Endodermal cell (in vitro differentiated cells): ENCODE measurements around the gene LRBA. TPM values are rescaled to one million over a fixed set of nuclear protein-coding genes. Genes with fewer than 3 reads are reported as not detected.

Experiments used
- DNase-seq: peaks from one replicate; pipeline ENCODE4 v3.0.0-alpha.2; 2017
- H3K27ac ChIP-seq: 2 replicates; pipeline ENCODE4 v1.5.1; 2013; ENCODE audit warnings: mild to moderate bottlenecking, low read depth, low read length, moderate library complexity
- H3K27me3 ChIP-seq: 2 replicates; pipeline ENCODE4 v1.6.1; 2013; ENCODE audit warnings: mild to moderate bottlenecking, low read length, moderate library complexity; ENCODE audit not compliant: insufficient read depth, control insufficient read depth, poor library complexity, severe bottlenecking
- H3K36me3 ChIP-seq: 2 replicates; pipeline ENCODE4 v1.7.0; 2013; ENCODE audit warnings: mild to moderate bottlenecking, low read length, moderate library complexity; ENCODE audit not compliant: control insufficient read depth, insufficient read depth
- H3K4me1 ChIP-seq: one replicate; pipeline ENCODE4 v1.7.0; 2013; ENCODE audit warnings: low read length; ENCODE audit not compliant: control insufficient read depth, insufficient read depth
- H3K4me3 ChIP-seq: 2 replicates; pipeline ENCODE4 v1.5.1; 2013; ENCODE audit warnings: mild to moderate bottlenecking, low read length, moderate library complexity
- H3K9ac ChIP-seq: 2 replicates; pipeline ENCODE4 v1.6.1; 2013; ENCODE audit warnings: mild to moderate bottlenecking, low read length, moderate library complexity; ENCODE audit not compliant: poor library complexity, severe bottlenecking; ENCODE audit errors: extremely low read depth
- H3K9me3 ChIP-seq: 2 replicates; pipeline ENCODE4 v1.6.1; 2013; ENCODE audit warnings: mild to moderate bottlenecking, low read length, moderate library complexity; ENCODE audit not compliant: control insufficient read depth
- H3K27ac Mint-ChIP-seq: 2 replicates; pipeline ENCODE4 v1.8.0; 2020; ENCODE audit warnings: mixed read lengths
- H3K27me3 Mint-ChIP-seq: 2 replicates; pipeline ENCODE4 v1.8.0; 2021; ENCODE audit warnings: mild to moderate bottlenecking, mixed read lengths; ENCODE audit not compliant: insufficient read depth
- H3K36me3 Mint-ChIP-seq: 2 replicates; pipeline ENCODE4 v1.8.0; 2020; ENCODE audit warnings: low read depth, mixed read lengths
- H3K4me1 Mint-ChIP-seq: 2 replicates; pipeline ENCODE4 v1.8.0; 2020; ENCODE audit warnings: mixed read lengths
- H3K4me3 Mint-ChIP-seq: 2 replicates; pipeline ENCODE4 v1.8.0; 2020; ENCODE audit warnings: mild to moderate bottlenecking, moderate library complexity, mixed read lengths
- H3K9me3 Mint-ChIP-seq: 2 replicates; pipeline ENCODE4 v1.8.0; 2020; ENCODE audit warnings: mild to moderate bottlenecking, mixed read lengths
- WGBS, 2 experiments: methylation state at CpG; one replicate each; pipeline versions ENCODE4 v1.1.5 to v1.1.7; 2013; ENCODE audit warnings: missing lambda C conversion rate in 2 of 2, mixed read lengths in 1 of 2; ENCODE audit not compliant: insufficient coverage in 1 of 2, insufficient read length in 1 of 2; 5-methylcytosine and 5-hydroxymethylcytosine counted together
- total RNA-seq, 2 donors: library from RNA; stranded (reverse); fragmentation: NEBNext Ultra II Directional in 1 of 2; extraction: Animal tissue kit (Norgen Biotek cat#: 25700) in 1 of 2; gene quantifications; 2 replicates in 1 of 2; 3 replicates in 1 of 2; pipeline ENCODE4 v1.2.1, GENCODE V29; 2021
- TF ChIP-seq, protein P1 (sequence below): fragments of 200-600 bp; sonication (generic); conservative IDR thresholded peaks from 2 replicates; pipeline ENCODE4 v1.5.0; 2021; ENCODE audit warnings: antibody characterized with exemption, mild to moderate bottlenecking

The LRBA gene
- total RNA-seq, 2 donors from 2014 or later = 77.3 to 95.9 TPM

DNA sequence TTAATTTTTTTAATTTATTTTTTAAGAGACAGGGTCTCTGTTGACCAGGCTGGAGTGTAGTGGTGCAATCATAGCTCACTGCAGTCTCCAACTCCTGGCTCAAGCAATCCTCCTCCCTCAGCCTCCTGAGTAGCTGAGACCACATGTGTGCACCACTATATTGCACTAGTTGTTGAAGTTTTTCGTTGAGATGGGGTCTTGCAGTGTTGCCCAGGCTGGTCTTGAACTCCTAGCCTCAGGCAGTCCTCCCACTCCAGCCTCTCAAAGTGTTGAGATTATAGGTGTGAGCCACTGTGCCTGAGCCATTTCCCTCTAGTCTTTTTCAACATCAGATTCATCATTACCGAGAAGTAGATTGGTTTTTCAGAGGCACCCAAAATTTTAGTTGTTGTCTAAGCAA lies 771.2 kb downstream of the LRBA start:
- H3K27ac ChIP-seq = no peak overlapping the region
- H3K9me3 Mint-ChIP-seq = no peaks in the 10 kb centered on the region
- no peaks in the 10 kb centered on the region for H3K36me3 Mint-ChIP-seq
- no peaks in the 10 kb centered on the region for H3K9me3 ChIP-seq
- no peaks in the 10 kb centered on the region for H3K36me3 ChIP-seq
- TF ChIP-seq, protein P1, sequence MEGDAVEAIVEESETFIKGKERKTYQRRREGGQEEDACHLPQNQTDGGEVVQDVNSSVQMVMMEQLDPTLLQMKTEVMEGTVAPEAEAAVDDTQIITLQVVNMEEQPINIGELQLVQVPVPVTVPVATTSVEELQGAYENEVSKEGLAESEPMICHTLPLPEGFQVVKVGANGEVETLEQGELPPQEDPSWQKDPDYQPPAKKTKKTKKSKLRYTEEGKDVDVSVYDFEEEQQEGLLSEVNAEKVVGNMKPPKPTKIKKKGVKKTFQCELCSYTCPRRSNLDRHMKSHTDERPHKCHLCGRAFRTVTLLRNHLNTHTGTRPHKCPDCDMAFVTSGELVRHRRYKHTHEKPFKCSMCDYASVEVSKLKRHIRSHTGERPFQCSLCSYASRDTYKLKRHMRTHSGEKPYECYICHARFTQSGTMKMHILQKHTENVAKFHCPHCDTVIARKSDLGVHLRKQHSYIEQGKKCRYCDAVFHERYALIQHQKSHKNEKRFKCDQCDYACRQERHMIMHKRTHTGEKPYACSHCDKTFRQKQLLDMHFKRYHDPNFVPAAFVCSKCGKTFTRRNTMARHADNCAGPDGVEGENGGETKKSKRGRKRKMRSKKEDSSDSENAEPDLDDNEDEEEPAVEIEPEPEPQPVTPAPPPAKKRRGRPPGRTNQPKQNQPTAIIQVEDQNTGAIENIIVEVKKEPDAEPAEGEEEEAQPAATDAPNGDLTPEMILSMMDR = no peak
- peaks cover 21% of the 10 kb centered on the region for H3K4me1 Mint-ChIP-seq
- DNase-seq = no peak
- no peaks in the 10 kb centered on the region for H3K27me3 Mint-ChIP-seq
- no peaks in the 10 kb centered on the region for H3K27me3 ChIP-seq
- H3K4me1 ChIP-seq = peaks cover 4% of the 10 kb centered on the region
- H3K27ac Mint-ChIP-seq = no peak overlapping the region
- no peak overlapping the region for H3K9ac ChIP-seq
- WGBS, 2 experiments = 80 to 91% methylated on average over 1 to 2 of the region's 2 CpGs
- H3K4me3 ChIP-seq = no peak overlapping the region
- no peak overlapping the region for H3K4me3 Mint-ChIP-seq

DNA sequence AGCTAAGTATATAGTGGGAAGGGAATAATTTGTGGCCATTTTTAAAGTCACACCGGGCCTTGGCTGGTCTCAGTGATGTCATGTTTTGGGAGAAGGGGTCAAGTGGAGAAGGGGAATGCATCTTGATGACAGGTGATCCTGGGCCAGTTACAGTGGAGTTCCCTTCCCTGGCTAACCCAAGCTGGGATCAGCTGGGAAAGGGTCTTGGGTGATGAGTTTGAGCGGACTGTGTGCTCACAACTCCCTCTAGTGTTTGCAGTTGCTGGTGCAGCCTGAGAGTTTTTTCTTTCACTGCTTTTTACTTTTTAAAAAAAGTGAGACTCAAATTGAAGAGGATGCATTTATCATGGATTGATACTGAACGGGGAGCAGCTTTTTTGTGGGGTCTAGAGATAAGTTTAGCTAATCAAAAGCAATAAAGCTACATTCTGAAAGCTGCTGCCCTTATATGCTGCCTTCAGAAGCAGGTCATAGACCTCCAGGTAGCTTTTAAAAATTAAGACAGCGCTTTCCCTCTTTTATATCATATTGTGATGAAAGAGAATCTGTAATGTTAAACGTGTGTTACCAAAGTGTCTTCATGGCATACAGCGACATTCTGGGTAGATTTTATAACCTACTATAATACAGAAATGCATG lies 772.1 kb downstream of the LRBA start:
- 17 to 35% methylated on average over 1 to 4 of the region's 6 CpGs for WGBS, 2 experiments
- TF ChIP-seq, protein P1 = peak; percentile 93
- Mint-ChIP-seq H3K4me1 (peaks cover 18% of the 10 kb centered on the region), H3K4me3 (no peak overlapping the region), H3K27ac (no peak overlapping the region), H3K9me3 (no peaks in the 10 kb centered on the region), H3K36me3 (no peaks in the 10 kb centered on the region), H3K27me3 (no peaks in the 10 kb centered on the region)
- Histone ChIP-seq H3K4me1 (peaks cover 4% of the 10 kb centered on the region), H3K9ac (no peak overlapping the region), H3K9me3 (no peaks in the 10 kb centered on the region), H3K36me3 (no peaks in the 10 kb centered on the region), H3K4me3 (no peak overlapping the region), H3K27me3 (no peaks in the 10 kb centered on the region), H3K27ac (no peak overlapping the region)
- peak; percentile 84 for DNase-seq

DNA sequence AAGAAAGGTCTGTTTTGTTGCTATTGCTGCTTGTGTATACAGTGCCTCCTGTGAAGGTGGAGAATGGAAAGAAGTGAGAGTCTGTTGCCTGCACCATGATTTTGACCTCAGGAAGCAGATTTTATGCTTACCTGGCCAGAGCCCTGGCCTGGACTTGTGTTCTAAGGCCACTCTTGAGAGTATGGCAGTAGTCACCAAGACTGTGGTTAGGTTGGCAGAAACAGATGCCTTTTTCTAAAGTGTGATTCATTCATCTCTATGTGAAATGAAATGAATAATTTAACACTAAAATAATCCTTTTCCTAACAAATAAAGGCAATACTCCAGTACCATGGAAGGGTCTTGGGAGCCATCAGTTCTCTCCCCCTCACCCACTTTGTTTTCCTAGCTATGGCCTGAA lies 775.1 kb downstream of the LRBA start:
- H3K9me3 ChIP-seq = no peaks in the 10 kb centered on the region
- H3K9me3 Mint-ChIP-seq = no peaks in the 10 kb centered on the region
- H3K36me3 ChIP-seq = no peaks in the 10 kb centered on the region
- peak; percentile 17 for DNase-seq
- H3K4me3 Mint-ChIP-seq = no peak overlapping the region
- peaks cover 4% of the 10 kb centered on the region for H3K4me1 ChIP-seq
- TF ChIP-seq, protein P1 = no peak
- no peak overlapping the region for H3K9ac ChIP-seq
- no peaks in the 10 kb centered on the region for H3K36me3 Mint-ChIP-seq
- H3K27ac Mint-ChIP-seq = no peak overlapping the region
- no peak overlapping the region for H3K27ac ChIP-seq
- H3K4me1 Mint-ChIP-seq = peaks cover 9% of the 10 kb centered on the region
- H3K27me3 Mint-ChIP-seq = no peaks in the 10 kb centered on the region
- H3K4me3 ChIP-seq = no peak overlapping the region
- H3K27me3 ChIP-seq = no peaks in the 10 kb centered on the region
